Prostate gland (tissue), 2 donors: ENCODE measurements around the gene MDFIC. TPM values are rescaled to one million over a fixed set of nuclear protein-coding genes. Genes with fewer than 3 reads are reported as not detected.

Experiments used
- DNase-seq: peaks from one replicate; pipeline ENCODE4 v3.0.0-alpha.2; 2019; ENCODE audit warnings: low spot score
- H3K27ac ChIP-seq, 2 donors: fragments of 200-600 bp; sonication (generic); 2 replicates each; pipeline ENCODE4 v1.5.1; 2017 to 2019
- H3K27me3 ChIP-seq: fragments of 200-600 bp; sonication (generic); replicated peaks from 2 replicates; pipeline ENCODE4 v1.5.1; 2019; ENCODE audit not compliant: insufficient read depth
- H3K36me3 ChIP-seq, 2 donors: fragments of 200-600 bp; sonication (generic); 1 replicate in 1 of 2; 2 replicates in 1 of 2; pipeline versions ENCODE4 v1.5.1 to v1.8.1; 2017 to 2019
- H3K4me1 ChIP-seq: fragments of 200-600 bp; sonication (generic); replicated peaks from 2 replicates; pipeline ENCODE4 v1.5.1; 2019
- H3K4me3 ChIP-seq, 2 donors: fragments of 200-600 bp; sonication (generic); 2 replicates each; pipeline ENCODE4 v1.5.1; 2017 to 2019
- H3K9me3 ChIP-seq: fragments of 200-600 bp; sonication (generic); 2 replicates; pipeline ENCODE4 v1.5.1; 2017
- CTCF ChIP-seq, 4 experiments: fragments of 200-600 bp in 2 of 4; fragments of 450-650 bp in 2 of 4; sonication (generic) in 2 of 4; IDR thresholded peaks; 1 replicate in 3 of 4; 2 replicates in 1 of 4; pipeline ENCODE4 v1.5.1; 2016 to 2019; ENCODE audit warnings: antibody characterized with exemption in 4 of 4, mild to moderate bottlenecking in 2 of 4, moderate library complexity in 2 of 4
- POLR2A ChIP-seq: fragments of 450-650 bp; IDR thresholded peaks from one replicate; pipeline ENCODE4 v1.6.1; 2016; ENCODE audit warnings: antibody characterized with exemption, mild to moderate bottlenecking
- POLR2AphosphoS5 ChIP-seq: sonication (generic); formaldehyde crosslinking; IDR thresholded peaks from one replicate; pipeline ENCODE4 v1.6.1; 2017; ENCODE audit warnings: antibody characterized with exemption
- WGBS: methylation state at CpG from one replicate; pipeline ENCODE4 v1.1.5; 2018; 5-methylcytosine and 5-hydroxymethylcytosine counted together
- intact Hi-C: fragments of 100-400 bp; cut with DNase I; formaldehyde crosslinking; loops from one replicate; pipeline ENCODE4 v1.14.2; 2022
- total RNA-seq, 2 donors: library from RNA; depleted of rRNA; stranded (reverse); fragments of >200 nt; gene quantifications; one replicate each; pipeline ENCODE4 v1.1.0, GENCODE V29; 2016

The MDFIC gene
- total RNA-seq, 2 donors from 2014 or later: 17.2 to 24.8 TPM

- Histone ChIP-seq H3K4me3 (no peak overlapping the region), H3K9me3 (no peaks in the 10 kb centered on the region), H3K27ac (no peak overlapping the region), H3K27me3 (no peaks in the 10 kb centered on the region), H3K4me1 (no peaks in the 10 kb centered on the region), H3K36me3 (no peaks in the 10 kb centered on the region)
- no peak for TF ChIP-seq CTCF (IDR thresholded peaks at IDR 0.05)
- no peak for TF ChIP-seq POLR2A
- no peak for TF ChIP-seq POLR2AphosphoS5
- intact Hi-C loops: loop anchor here (10.0 kb wide), 1 partner anchor 843 kb away; no protein-coding TSS in a partner anchor
- DNase-seq: no peak
- 49% methylated on average over 2 of the region's 2 CpGs for WGBS
Measured at GRCh38 chr7:114928060-114928459, 6.2 kb downstream of the MDFIC start.

DNA sequence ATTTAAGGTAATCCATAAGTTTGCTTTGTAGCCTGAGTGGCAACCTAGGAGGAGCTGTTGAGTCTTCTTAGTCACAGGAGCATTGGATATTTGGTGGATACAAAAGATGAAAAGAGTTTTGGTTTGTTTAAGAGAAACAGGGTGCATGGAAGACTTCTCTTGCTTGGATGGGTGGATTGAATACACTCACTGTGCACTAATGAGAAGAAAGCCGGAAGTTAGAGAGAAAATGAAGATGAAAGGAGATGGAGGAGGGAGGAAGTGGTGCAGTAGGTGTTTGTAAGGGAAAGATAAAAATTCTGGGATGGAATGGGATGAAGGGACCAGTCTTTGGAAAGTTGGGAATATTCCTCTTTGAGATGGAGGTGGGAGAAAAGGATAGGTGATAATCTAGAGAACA lies 7.7 kb downstream of the MDFIC start:
- no peaks in the 10 kb centered on the region for H3K27me3 ChIP-seq
- no peaks in the 10 kb centered on the region for H3K36me3 ChIP-seq
- no peaks in the 10 kb centered on the region for H3K9me3 ChIP-seq
- WGBS: 92% methylated on average over 1 of the region's 1 CpG
- H3K4me1 ChIP-seq: no peaks in the 10 kb centered on the region
- TF ChIP-seq POLR2AphosphoS5 (no peak), CTCF (IDR thresholded peaks at IDR 0.05) (no peak), POLR2A (no peak)
- no peak for DNase-seq
- H3K4me3 ChIP-seq: no peak overlapping the region
- H3K27ac ChIP-seq: no peak overlapping the region
- intact Hi-C loops: loop anchor here (10.0 kb wide), 1 partner anchor 845 kb away; no protein-coding TSS in a partner anchor

DNA sequence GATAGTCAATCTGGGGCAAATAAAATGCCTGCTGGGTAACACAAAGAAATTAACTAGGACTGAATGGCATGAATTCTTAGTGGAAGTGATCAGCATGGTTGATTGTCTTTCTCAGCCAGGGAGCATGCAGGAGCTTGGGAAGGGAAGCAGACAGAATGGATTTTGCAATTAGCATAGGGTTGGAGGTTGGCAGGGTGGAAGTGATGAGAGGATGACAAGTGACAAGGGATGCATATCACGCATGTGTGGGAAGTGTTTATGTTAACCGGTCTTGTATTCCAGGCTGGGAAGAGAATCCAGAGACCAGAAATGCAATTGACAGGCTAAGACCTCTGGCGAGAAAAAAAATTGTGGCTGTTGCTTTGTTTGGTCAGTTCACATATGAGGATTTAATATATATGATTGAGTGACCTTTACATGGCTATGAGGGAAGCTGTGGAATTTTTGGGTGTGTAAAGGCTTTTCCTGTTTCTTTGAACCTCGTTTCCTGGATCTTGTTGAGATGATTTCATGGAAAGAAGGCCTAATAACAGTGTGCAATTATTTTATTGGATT lies 8.3 kb downstream of the MDFIC start:
- WGBS: 81% methylated on average over 4 of the region's 4 CpGs
- no peak for DNase-seq
- H3K4me3 ChIP-seq: no peak overlapping the region
- H3K27me3 ChIP-seq: no peaks in the 10 kb centered on the region
- TF ChIP-seq POLR2A (no peak), CTCF (IDR thresholded peaks at IDR 0.05) (no peak), POLR2AphosphoS5 (no peak)
- intact Hi-C loops: no loop called here
- H3K4me1 ChIP-seq: no peaks in the 10 kb centered on the region
- H3K36me3 ChIP-seq: no peaks in the 10 kb centered on the region
- no peaks in the 10 kb centered on the region for H3K9me3 ChIP-seq
- no peak overlapping the region for H3K27ac ChIP-seq

GRCh38 chr7:114930829-114931655 lies 9.1 kb downstream of the MDFIC start:
- no peaks in the 10 kb centered on the region for H3K9me3 ChIP-seq
- no peak overlapping the region for H3K4me3 ChIP-seq
- no peak overlapping the region for H3K27ac ChIP-seq
- WGBS: 67% methylated on average over 6 of the region's 6 CpGs
- intact Hi-C loops: no loop called here
- TF ChIP-seq POLR2AphosphoS5 (no peak), POLR2A (no peak), CTCF (IDR thresholded peaks at IDR 0.05) (no peak)
- H3K4me1 ChIP-seq: no peaks in the 10 kb centered on the region
- DNase-seq: no peak
- no peaks in the 10 kb centered on the region for H3K36me3 ChIP-seq
- no peaks in the 10 kb centered on the region for H3K27me3 ChIP-seq

- H3K9me3 ChIP-seq: no peaks in the 10 kb centered on the region
- 94% methylated on average over 9 of the region's 9 CpGs for WGBS
- H3K27me3 ChIP-seq: no peaks in the 10 kb centered on the region
- H3K4me1 ChIP-seq: no peaks in the 10 kb centered on the region
- intact Hi-C loops: no loop called here
- H3K36me3 ChIP-seq: no peaks in the 10 kb centered on the region
- no peak overlapping the region for H3K27ac ChIP-seq
- no peak for TF ChIP-seq CTCF (IDR thresholded peaks at IDR 0.05)
- TF ChIP-seq POLR2A: no peak
- TF ChIP-seq POLR2AphosphoS5: no peak
- no peak for DNase-seq
- H3K4me3 ChIP-seq: no peak overlapping the region
Measured at GRCh38 chr7:114931656-114932011, 9.7 kb downstream of the MDFIC start.
